Ascending aorta (tissue), 2 donors: Measurements from ENCODE around the gene PDE6B. TPM values are rescaled to one million over a fixed set of nuclear protein-coding genes. Genes with fewer than 3 reads are reported as not detected.

ENCODE experiments used
- DNase-seq, 2 donors: peaks; one replicate each; pipeline ENCODE4 v3.0.0-alpha.2; 2019; ENCODE audit warnings: low spot score in 2 of 2
- H3K27ac ChIP-seq, 2 donors: fragments of 200-600 bp; sonication (generic); one replicate each; pipeline ENCODE4 v1.5.1; 2016 to 2017; ENCODE audit warnings: mild to moderate bottlenecking in 1 of 2
- H3K27me3 ChIP-seq: fragments of 200-600 bp; sonication (generic); one replicate; pipeline ENCODE4 v1.5.1; 2017
- H3K36me3 ChIP-seq, 2 donors: fragments of 200-600 bp; sonication (generic); one replicate each; pipeline ENCODE4 v1.5.1; 2016
- H3K4me1 ChIP-seq, 2 donors: fragments of 200-600 bp; sonication (generic); one replicate each; pipeline ENCODE4 v1.5.1; 2016 to 2017; ENCODE audit warnings: mild to moderate bottlenecking in 1 of 2
- H3K4me3 ChIP-seq, 2 donors: fragments of 200-600 bp; sonication (generic); one replicate each; pipeline ENCODE4 v1.5.1; 2016 to 2017; ENCODE audit warnings: mild to moderate bottlenecking in 1 of 2
- H3K9me3 ChIP-seq, 2 donors: fragments of 200-600 bp; sonication (generic); one replicate each; pipeline ENCODE4 v1.5.1; 2016
- CTCF ChIP-seq, 3 experiments: fragments of 200-600 bp in 2 of 3; fragments of 450-650 bp in 1 of 3; sonication (generic) in 2 of 3; IDR thresholded peaks; one replicate each; pipeline ENCODE4 v1.5.1; 2016 to 2019; ENCODE audit warnings: antibody characterized with exemption in 3 of 3, mild to moderate bottlenecking in 1 of 3, moderate library complexity in 1 of 3
- intact Hi-C: fragments of 100-400 bp; cut with DNase I; formaldehyde crosslinking; loops from one replicate; pipeline ENCODE4 v1.15.1; 2023
- total RNA-seq: library from RNA; depleted of rRNA; stranded (reverse); fragments of >200 nt; gene quantifications from one replicate; pipeline ENCODE4 v1.1.0, GENCODE V29; 2016

The PDE6B gene
- total RNA-seq, 1 donor from 2014 or later, result not detected

- no peaks in the 10 kb centered on the region for H3K27me3 ChIP-seq
- no peaks in the 10 kb centered on the region for H3K4me1 ChIP-seq
- no peak for DNase-seq
- intact Hi-C loops, result no loop called here
- no peaks in the 10 kb centered on the region for H3K9me3 ChIP-seq
- H3K27ac ChIP-seq, result no peak overlapping the region
- no peak for TF ChIP-seq CTCF (IDR thresholded peaks at IDR 0.05)
- H3K4me3 ChIP-seq, result no peak overlapping the region
- no peaks in the 10 kb centered on the region for H3K36me3 ChIP-seq
Measured at GRCh38 chr4:629915-630641, 4.7 kb downstream of the PDE6B start.

- no peak for TF ChIP-seq CTCF (IDR thresholded peaks at IDR 0.05)
- Histone ChIP-seq H3K4me3 (no peak overlapping the region), H3K27me3 (no peaks in the 10 kb centered on the region), H3K27ac (no peak overlapping the region), H3K9me3 (no peaks in the 10 kb centered on the region), H3K4me1 (no peaks in the 10 kb centered on the region), H3K36me3 (no peaks in the 10 kb centered on the region)
- no peak for DNase-seq
- intact Hi-C loops, result no loop called here
Measured at GRCh38 chr4:630656-631055, 5.3 kb downstream of the PDE6B start.

- intact Hi-C loops, result no loop called here
- DNase-seq, result no peak
- no peak for TF ChIP-seq CTCF (IDR thresholded peaks at IDR 0.05)
- Histone ChIP-seq H3K27ac (no peak overlapping the region), H3K4me3 (no peak overlapping the region), H3K27me3 (no peaks in the 10 kb centered on the region), H3K9me3 (no peaks in the 10 kb centered on the region), H3K36me3 (no peaks in the 10 kb centered on the region), H3K4me1 (no peaks in the 10 kb centered on the region)
Measured at GRCh38 chr4:632196-632790, 6.9 kb downstream of the PDE6B start.

GRCh38 chr4:632926-633325 is 7.6 kb downstream of the PDE6B start:
- Histone ChIP-seq H3K4me3 (no peak overlapping the region), H3K27ac (no peak overlapping the region), H3K4me1 (no peaks in the 10 kb centered on the region), H3K27me3 (no peaks in the 10 kb centered on the region), H3K36me3 (no peaks in the 10 kb centered on the region), H3K9me3 (no peaks in the 10 kb centered on the region)
- no peak for DNase-seq
- intact Hi-C loops, result no loop called here
- no peak for TF ChIP-seq CTCF (IDR thresholded peaks at IDR 0.05)

GRCh38 chr4:633406-633805 is 8.0 kb downstream of the PDE6B start:
- no peak for DNase-seq
- Histone ChIP-seq H3K4me1 (no peaks in the 10 kb centered on the region), H3K36me3 (no peaks in the 10 kb centered on the region), H3K4me3 (no peak overlapping the region), H3K27me3 (no peaks in the 10 kb centered on the region), H3K27ac (no peak overlapping the region), H3K9me3 (no peaks in the 10 kb centered on the region)
- intact Hi-C loops, result no loop called here
- TF ChIP-seq CTCF (IDR thresholded peaks at IDR 0.05), result no peak
